OCI-M1 (cell line): ENCODE results near the gene PREX1.

ENCODE experiments used
- DNase-seq: peaks from one replicate; lab custom pipeline; 2025; lab: John Stamatoyannopoulos, UW

PREX1 gene

GRCh38 chr20:48659858-48660257, 167.9 kb downstream of the PREX1 start:
- no peak for DNase-seq

- DNase-seq, result no peak
Observed at GRCh38 chr20:48658505-48658904, 169.3 kb downstream of the PREX1 start.

GRCh38 chr20:48658198-48658476, 169.7 kb downstream of the PREX1 start:
- no peak for DNase-seq

- peak; percentile 88 for DNase-seq
Observed at GRCh38 chr20:48657426-48658197, 170.2 kb downstream of the PREX1 start.

- peak; percentile 24 for DNase-seq
Observed at GRCh38 chr20:48656661-48657211, 171.1 kb downstream of the PREX1 start.

GRCh38 chr20:48656137-48656536, 171.7 kb downstream of the PREX1 start:
- DNase-seq, result no peak

- no peak for DNase-seq
Observed at GRCh38 chr20:48653706-48654051, 174.1 kb downstream of the PREX1 start.

GRCh38 chr20:48652961-48653705, 174.7 kb downstream of the PREX1 start:
- no peak for DNase-seq

- no peak for DNase-seq
Observed at GRCh38 chr20:48651960-48652359, 175.8 kb downstream of the PREX1 start.

GRCh38 chr20:48651271-48651670, 176.5 kb downstream of the PREX1 start:
- DNase-seq, result no peak

GRCh38 chr20:48649868-48650267, 177.9 kb downstream of the PREX1 start:
- DNase-seq, result no peak

- no peak for DNase-seq
Observed at GRCh38 chr20:48649104-48649626, 178.6 kb downstream of the PREX1 start.

GRCh38 chr20:48648482-48649051, 179.2 kb downstream of the PREX1 start:
- DNase-seq, result no peak

GRCh38 chr20:48647858-48648257, 179.9 kb downstream of the PREX1 start:
- no peak for DNase-seq

- no peak for DNase-seq
Observed at GRCh38 chr20:48645666-48646065, 182.1 kb downstream of the PREX1 start.

GRCh38 chr20:48644286-48644828, 183.4 kb downstream of the PREX1 start:
- no peak for DNase-seq

- DNase-seq, result no peak
Observed at GRCh38 chr20:48642105-48642880, 185.5 kb downstream of the PREX1 start.

GRCh38 chr20:48640871-48641270, 186.9 kb downstream of the PREX1 start:
- no peak for DNase-seq

- DNase-seq, result no peak
Observed at GRCh38 chr20:48639899-48640298, 187.9 kb downstream of the PREX1 start.

- peak; percentile 4 for DNase-seq
Observed at GRCh38 chr20:48638546-48638945, 189.3 kb downstream of the PREX1 start.

GRCh38 chr20:48637461-48637860, 190.3 kb downstream of the PREX1 start:
- no peak for DNase-seq

GRCh38 chr20:48636301-48636700, 191.5 kb downstream of the PREX1 start:
- DNase-seq, result no peak
